HG03135 (cell line): ENCODE measurements around the gene GLYR1.

Experiments
- ATAC-seq: cut with Tn5 transposase; IDR thresholded peaks from one replicate; pipeline ENCODE4 v1.9.1; 2021; ENCODE audit warnings: mild to moderate bottlenecking, moderate library complexity; ENCODE audit not compliant: unreplicated experiment

Gene GLYR1

DNA sequence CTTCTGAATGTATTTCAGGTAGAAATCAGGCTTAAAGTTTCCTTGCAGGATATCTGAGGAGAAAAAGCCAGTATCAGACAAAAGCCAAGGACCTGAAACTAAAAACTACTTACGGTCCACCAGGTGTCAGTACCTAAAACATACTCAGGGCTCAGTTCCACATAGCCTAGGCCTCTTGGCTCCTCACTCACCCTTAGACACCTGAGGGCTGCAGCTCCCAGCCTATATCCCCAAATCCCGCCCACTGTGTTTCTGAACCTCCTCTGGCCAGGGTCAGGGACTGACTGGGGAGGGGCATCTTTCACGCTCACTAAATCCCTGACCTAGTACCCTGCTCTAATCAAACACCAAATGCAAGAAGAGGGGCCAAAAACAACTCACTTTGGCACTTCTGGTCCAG lies 35.8 kb downstream of the GLYR1 start:
- ATAC-seq, result no peak

DNA sequence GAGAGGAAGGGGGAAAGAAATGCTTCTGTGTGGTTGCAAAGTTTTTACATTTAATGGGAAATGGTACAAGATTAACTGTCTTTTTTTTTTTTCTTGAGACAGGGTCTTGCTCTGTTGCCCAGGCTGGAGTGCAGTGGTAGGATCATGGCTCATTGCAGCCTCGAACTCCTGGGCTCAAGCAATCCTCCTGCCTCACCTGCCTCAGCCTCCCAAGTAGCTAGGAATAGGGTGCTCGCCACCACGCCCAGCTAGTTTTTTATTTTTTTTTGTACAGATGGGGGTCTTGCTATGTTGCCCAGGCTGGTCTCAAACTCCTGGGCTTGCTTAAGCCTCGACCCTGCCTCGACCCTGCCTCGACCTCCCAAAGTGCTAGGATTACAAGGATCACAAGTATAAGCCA lies 40.8 kb downstream of the GLYR1 start:
- ATAC-seq, result no peak

DNA sequence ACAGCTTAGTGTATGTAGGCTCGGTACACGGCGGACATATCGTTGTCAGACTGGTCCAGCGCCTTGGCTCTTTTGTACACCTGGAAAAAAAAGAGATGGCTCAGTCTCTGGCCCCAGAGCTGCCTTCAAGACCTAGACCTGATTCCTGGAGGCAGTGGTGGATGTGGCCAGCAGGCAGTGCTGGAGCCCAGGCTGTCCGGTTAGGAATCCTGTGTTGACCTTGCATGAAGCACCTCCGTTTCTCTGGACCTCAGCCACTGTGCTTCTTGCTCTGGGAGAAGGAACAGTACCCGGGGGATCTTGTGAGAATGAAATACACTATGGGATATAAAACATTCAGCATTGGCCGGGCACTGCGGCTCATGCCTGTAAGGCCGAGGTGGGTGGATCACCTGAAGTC lies 41.9 kb downstream of the GLYR1 start:
- no peak for ATAC-seq

DNA sequence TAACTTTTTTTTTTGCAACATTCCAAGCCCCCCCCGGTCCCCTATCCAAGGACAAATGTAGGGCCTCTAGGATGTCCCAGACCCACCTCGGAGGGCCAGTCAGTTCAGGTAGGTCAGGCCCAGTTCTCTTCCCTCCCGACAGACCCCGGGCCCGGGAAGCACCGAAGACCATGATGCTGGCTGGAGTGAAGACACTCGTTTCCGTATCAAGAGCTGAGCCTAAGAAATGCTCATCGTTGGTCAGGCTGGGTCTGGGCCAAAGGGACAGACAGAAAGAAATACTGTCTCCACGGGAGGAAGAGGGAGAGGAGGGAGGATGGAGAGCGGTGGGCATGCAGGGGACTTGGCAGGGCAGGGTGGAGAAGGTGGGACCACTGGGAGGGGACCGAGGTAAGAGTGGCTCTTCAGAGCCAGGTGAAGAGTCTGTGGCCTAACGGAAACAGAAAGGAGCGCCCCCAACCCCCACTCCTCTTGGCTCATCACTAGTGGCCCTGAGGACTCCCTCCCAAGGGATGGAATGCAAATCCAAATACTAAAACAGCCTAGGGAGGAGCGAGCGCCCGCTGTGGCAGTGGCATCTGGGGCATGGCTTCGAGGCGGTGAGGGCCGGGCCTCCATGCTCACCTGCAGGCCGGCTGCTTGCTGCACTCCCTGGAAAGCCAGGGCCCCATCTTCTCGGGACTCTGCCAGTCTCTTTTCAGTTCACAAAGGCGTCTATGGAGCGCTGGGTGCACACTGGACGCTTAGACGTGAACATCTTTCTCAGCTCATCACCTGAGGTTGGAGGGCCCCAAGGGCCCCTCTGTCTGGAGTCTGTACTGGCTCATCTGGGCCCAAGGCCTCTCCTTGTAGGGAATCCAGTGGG lies 43.0 kb downstream of the GLYR1 start:
- no peak for ATAC-seq

DNA sequence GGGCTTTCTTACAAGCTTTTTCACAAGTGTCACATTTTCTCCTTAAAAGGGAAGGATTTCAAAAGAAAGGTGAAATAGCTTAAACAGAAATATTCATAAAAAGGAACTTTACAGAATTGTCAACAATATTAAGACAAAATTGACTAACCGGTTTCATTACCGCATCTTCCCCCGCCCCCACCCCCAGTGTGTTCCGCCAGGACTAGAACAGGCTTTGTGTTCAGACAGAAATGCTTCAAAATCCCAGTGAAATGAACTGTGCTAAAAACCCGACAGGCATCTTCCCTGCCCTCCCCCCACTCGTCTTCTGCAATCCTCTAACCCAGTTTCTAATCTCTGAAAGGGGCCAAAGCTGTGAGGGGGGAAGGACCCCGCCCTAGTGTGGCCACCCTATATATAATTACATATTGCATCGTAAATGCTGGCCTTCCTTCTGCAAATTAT lies 43.7 kb downstream of the GLYR1 start:
- ATAC-seq, result no peak

DNA sequence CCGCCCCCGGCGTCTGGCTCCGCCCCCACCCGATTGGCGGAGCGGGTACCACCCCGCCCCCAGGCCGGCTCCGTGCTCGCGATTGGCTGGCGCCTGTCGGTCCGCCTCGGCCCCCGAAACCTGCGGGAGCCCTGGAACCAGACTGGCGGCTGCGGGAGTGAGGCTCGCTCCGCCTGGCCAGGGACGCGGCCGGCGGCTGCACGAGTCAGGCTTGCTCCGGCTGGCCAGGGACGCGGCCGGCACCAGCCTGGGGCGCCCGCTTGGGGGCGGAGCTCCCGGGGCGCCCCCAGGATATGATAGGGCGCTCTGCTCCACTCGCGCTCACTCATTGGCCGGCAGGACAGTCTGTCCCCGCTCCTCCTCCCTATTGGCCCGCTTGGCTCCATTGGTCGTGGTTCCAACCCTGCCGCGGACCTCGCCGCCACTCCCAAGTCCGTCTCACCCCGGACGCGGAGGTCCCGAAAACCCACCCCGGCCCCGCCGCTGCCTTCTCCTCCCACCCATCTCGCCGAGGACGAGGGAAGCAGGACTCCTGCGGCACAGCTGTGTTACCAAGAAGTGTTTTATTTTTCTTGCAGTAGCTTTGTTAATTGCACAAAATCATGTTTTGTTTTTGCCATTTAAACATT lies 44.3 kb downstream of the GLYR1 start:
- ATAC-seq, result peak; percentile 91

DNA sequence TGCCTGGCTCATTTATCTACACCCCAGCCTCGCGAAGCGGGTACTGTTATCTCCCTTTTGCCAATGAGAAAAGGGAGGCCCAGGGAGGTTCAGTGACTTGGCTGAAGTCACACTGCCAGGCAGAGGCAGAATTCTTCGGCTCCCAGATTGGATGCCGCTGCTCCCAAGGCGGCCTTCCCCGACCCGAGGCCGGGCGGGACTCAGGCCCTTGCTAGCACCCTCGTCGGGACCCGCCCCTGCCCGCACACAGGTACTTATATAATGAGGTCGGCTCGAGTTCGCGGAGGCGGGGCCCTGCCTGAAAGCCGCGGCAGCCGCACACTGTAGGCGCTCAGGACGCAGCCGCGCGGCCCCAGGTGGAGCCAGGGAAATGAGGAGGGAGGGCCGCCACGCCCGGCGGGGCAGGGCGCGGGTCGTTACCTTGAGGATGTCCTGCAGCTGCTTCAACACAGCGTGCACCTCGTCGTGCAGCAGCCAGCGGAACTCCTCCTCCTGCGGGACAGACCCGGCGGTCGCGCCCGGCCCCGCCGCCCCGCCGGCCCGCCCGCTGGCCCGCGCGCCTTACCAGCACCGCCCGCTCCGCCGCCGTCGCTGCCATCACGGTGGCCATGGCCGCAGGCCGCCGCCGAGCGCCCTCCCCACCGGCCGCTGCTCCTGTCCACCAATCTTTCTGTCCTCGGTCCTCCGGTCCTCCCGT lies 45.0 kb downstream of the GLYR1 start, which contains the start of gene ROGDI:
TSS of gene ROGDI (minus strand) at position 672 of the 697 bp plus-strand sequence. CDS start at position 610, 62 bp downstream.
- ATAC-seq, result peak; percentile 56

DNA sequence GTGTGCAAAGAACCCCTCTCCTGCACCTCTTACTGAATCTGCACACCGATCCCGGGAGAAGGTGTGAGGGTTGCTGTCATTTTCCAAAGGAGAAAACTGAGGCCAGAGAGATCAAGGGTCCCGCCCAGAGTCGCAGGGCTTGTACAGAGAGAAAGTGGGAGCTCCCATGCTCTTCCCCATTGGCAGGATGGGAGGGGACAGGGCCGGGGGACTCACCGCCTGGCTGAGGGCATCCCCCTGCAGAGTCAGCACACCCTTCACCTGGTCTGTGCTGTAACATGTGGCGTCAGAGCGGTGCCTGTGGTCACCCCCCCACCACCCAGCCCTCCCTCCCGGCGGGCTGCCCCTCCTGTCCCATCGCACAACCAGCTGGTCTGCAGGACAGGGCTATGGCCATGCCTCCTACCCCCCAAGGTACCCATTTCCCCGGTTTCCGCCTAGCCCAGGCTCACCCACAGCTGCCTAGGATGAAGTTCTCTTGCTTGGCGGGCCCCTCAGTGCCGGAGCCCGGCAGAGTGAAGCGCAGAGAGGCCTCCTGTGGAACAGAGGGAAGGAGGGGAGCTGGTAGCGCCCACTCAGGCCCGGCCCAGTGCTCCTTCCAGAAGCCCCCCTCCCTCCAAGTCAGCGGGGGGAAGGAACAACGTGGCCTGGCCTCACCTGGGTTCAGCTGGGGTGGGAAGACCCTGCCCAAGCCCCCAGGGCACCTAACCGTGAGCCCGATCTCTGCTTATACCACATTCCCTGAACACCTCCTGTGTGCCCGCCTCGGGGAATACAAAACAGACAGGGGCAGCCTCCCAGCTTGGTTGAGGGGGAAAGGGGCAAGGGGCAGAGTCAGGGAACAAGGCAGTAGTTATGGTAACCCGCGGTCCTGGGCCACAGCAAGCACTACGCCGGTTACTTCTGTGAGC lies 45.8 kb downstream of the GLYR1 start:
- ATAC-seq, result no peak

DNA sequence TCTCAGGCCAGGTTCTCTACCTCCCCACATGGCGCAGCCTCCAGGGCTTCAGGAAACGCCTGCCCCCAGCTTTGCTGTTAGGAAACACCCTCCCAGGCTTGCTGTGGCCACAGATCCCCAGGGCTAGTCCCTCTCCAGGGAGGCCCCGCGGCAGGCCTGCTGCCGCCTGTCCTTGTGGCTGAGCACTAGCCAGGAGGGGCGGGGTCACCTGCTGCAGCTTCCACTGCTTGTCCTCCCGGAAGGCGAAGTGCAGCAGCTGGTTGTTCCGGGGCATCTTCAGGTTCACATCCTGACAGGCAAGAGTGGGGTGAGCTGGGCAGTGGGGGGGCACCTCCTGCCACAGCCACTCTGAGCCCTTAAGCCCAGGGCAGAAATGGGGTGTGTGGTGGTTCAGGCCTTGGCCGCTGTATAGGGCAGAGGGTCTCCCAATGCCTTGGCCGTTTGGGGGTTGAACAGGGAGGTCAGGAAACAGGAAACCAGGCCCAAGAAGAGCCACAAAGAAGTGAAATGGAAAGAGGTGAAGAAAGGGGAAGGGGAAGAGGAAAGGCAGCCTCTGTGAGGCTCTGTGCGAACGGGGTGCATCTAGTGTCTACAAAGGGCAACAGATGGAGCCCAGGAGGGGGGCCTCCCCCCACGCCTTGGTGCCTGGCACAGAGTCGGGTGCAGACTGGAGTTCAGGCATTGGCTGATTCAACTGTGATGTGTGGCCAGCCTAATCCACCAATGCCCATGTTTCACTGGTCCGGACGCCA lies 46.6 kb downstream of the GLYR1 start:
- ATAC-seq, result no peak

DNA sequence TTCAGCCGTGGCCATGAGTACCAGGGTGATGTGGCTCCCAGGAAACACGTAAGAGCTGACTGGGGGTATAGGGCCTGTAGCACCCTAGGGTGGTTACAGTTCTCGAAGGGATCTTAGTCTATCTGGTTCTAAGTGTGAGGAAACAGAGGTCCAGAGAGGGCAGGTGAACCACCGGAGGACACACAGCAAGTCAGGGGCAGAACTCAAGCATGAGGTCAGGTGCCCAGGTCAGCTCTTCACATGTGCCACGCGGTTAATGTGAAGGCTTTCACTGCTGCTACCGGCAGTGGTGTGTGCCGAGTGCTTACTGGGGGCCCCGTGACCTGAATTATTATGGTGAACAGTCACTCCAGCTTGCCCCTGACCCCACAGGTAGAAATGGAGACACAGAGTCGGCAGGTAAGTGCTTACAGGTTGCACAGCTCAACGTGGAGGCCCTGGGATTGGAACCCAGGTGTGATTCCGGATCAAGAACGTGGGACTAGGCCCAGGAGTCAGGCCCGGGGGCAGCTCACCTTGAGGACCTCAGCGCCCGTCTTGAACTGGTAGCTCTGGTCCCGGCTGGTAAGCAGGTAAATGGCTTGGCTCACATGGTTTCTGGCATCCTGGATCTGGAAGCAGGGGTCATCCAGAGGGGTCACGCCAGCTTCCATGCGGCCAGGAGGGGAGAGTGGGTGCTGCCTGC lies 47.8 kb downstream of the GLYR1 start:
- ATAC-seq, result no peak

DNA sequence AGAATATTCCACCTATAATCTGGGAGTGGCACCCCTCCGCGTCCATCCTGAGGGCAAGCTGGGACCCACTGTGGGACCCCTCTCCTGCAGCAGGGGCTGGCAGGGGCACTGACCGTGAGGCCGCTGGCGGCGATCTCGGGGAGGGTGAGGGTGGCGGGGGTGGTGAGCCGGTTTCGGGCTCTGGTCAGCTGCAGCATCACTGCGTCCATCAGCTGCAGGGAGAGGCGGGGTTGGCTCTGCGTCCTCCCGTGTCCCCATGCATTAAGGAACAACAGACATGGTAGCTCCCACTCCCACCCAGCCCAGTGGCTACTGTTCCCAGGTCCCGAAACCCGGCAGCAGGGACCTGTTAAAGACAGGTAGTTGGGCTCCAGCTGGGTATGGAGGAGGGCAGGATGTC lies 48.6 kb downstream of the GLYR1 start:
- ATAC-seq, result no peak

DNA sequence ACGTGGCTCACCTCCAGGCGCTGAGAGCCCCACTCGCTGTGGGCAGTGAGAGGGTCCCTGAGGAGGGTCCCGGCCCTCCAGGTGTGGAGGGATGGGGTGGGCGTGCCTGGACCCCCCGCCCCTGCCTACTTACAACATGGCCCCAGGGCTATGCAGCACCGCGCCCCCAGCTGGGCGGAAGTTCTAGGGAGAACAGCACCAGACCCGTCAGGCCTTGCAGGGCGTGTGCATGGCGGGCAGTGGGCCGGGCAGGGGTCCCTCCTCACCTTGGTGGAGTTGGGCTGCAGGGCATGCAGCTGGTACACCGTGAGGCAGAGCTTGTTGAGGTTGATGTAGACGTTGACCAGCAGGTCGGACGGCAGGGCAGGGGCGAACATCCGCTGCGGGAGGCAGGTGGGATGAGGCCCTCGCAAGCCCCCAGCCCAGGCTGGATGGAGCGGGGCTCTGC lies 49.3 kb downstream of the GLYR1 start:
- no peak for ATAC-seq

DNA sequence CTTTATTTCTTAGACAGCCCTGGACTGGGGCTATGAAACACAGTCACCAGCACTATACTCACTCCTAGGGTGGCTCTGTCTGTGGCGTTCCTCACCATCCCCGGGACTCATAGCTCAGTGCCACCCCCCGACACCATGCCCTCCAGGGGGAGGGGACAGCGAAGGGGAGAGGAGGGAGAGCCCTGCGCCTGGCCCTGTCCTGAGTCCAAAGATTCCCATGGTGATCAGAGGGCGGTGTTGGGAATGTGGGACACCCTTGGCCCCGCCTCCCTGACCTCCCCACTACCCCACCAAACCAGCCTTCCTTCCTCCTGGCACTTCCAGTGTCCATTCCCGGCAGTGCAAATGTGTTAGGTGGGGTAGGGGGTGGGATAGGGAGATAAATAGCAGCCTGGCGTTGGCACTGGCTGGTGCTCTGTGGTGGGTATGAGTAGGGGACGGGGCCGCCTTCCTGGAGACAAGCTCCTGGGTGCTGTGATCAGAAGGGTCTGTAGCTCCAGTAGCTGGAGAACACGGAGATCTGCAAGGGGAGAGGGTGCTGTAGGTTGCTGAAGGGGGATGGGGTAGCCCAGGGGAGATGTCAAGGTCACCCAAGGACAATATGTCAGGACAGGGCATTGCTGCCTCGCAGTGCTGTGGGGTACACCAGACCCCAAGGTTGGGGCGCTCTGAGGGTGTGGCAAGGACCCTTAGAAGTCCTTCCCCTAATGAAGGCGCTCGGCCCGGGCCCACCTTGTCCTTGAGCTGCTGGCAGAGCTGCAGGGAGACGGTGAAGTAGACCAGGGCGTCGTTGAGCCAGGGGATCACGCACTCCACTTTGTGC lies 49.9 kb downstream of the GLYR1 start:
- no peak for ATAC-seq

DNA sequence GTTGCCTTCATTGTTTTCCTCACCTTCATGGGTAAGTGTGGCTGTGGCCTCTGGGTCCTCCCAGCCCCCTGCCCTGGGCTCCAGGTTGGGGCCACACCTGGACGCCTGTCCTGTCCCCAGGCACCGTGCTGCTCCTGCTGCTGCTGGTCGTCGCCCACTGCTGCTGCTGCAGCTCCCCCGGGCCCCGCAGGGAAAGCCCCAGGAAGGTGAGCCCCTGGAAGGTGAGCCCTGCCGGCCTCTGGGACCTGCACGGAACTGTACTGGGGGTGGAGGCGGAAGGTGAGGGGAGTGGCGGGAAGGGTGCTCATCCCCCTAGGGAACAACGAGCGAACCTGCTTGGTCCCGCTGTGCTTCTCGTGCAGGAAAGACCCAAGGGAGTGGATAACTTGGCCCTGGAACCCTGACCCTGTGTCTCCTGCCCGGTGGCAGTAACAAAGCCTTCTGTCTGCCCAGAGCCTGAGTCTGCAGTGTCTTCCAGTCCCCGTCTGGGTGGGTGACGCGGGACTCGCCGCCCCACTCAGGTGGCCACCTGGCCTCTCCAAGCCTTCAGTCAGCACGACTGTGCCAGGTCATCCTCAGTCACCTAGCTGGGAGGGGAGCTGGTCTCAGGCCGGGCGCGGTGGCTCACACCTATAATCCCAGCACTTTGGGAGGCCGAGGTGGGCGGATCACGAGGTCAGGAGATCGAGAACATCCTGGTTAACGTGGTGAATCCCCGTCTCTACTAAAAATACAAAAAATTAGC lies 51.1 kb downstream of the GLYR1 start:
- ATAC-seq, result no peak

DNA sequence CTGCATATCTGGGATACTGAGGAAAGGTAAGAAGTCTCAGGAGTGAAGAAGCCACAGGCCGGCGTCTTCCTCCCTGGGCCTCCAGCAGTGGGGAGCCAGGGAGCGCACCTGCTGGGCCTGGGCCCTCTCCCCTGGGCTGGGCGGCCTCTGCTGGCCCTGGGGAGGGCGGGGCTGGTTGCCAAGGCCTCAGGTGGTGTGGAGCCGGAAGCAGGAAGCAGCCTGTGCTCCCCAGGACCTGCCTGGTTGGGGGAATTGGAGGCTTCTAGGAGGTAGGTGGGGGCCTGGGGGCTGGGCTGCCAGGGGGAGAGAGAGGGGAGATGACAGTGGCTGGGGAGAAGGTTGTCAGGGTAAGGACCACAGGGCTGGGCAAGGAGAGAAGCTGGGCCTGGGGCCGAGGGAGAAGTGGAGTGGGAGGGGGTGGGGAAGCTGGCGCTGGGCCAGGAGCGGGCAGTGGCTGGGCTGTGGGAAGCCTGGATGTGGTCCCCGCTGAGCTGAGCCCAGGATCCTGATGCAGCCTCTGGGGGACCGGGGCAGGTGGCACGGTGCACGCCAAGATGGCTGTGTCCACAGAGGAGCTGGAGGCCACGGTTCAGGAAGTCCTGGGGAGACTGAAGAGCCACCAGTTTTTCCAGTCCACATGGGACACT lies 51.8 kb downstream of the GLYR1 start, which contains the start of gene SMIM22:
TSS of gene SMIM22 (plus strand) at position 189 of the 647 bp plus-strand sequence. CDS start at position 555, 366 bp downstream.
- no peak for ATAC-seq

DNA sequence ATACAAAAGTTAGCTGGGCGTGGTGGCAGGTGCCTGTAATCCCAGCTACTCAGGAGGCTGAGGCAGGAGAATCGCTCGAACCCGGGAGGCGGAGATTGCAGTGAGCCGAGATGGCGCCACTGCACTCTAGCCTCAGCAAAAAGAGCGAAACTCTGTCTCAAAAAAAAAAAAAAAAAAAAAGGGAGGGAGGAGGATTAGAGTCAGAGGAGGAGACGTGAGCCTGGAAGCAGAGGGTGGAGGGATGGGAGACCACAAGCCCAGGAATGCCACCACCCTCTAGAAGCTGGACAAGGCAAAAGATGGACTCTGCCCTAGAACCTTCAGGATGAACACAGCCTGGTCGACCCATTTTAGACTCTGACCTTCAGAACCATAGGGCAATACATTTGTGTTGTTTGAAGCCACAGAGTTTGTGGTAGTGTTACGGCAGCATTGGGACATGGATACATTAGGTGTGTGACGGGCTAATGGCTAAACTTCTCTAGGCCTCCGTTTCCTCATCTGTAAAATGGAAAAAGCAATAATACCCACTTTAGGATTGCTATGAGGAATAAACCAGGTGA lies 54.1 kb downstream of the GLYR1 start:
- ATAC-seq, result no peak

DNA sequence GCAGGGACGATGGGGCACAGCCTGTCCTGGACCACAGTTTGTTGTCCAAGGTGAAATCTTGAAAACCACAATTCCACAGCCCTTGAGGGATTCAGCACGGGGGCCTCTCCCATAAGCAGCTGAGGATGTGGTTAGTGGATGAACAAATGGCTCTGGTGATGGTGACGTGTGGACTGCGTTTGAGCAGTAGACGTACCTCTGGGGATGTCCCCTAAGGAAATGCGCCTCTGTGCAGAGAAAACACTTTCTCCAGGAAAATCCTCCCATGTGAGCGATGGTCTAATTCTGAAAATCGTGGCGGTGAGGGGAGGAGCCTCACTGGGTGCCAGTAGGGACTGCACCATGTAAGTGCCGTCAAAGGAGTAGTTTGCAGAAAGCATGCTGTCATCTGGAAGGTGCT lies 56.2 kb downstream of the GLYR1 start:
- ATAC-seq, result no peak
